Stimulated activated CD8-positive, alpha-beta memory T cell treated with anti-CD3 and anti-CD28 coated beads, Interleukin-15, amount 100 ng/mL, for 24 hours (primary cell): ENCODE measurements around the gene LAMA2.

Experiments used
- DNase-seq: peaks from one replicate; pipeline ENCODE4 v3.0.0-alpha.2; 2020; ENCODE audit warnings: low read depth

LAMA2 gene

DNA sequence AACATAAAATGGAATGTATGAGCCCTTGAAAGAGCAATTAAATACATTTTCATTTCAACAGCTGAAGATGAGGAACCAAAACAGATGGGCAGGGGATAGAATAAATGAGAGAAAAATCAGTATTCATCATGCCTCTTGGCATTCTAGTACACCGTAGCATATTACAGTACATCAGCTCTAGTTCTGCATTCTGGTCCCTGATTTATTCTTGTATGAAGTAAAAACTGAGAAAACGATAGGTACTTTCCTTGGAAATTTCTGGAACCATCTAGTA, 477.7 kb downstream of the LAMA2 start:
- no peak for DNase-seq

DNA sequence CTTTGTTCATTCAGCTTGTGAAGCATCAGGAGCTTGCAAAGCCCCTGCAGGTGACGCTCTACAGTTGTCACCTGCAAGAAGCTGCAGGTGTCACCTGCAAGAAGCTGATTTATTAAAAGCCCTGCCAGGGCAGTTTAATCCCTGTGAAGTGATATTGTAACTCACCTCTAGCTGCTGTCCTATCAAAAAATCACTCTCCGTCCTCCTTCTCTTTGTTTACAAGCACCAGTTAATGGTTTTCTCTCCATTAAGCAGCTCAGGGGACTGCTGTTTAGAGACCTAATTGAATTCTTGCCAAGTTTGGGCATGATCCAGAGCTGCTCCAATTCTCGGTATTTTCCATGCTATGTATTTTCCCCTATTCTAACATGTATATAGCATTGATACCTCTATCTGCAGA, 481.1 kb downstream of the LAMA2 start:
- DNase-seq = no peak

DNA sequence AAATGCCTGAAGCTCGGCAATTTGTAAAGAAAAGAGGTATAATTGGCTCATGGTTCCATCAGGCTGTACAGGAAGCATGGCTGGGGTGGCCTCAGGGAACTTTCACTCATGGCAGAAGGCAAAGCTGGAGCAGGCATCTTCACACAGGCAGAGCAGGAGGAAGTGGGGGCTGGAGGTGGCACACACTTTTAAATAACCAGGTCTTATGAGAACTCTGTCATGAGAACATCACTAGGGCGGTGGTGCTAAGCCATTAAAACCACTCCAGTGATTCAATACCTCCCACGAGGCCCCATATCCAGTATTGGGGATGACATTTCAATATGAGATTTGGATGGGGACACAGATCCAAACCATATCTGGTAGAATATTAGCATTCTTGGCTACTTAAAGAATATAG, 481.8 kb downstream of the LAMA2 start:
- DNase-seq = no peak

DNA sequence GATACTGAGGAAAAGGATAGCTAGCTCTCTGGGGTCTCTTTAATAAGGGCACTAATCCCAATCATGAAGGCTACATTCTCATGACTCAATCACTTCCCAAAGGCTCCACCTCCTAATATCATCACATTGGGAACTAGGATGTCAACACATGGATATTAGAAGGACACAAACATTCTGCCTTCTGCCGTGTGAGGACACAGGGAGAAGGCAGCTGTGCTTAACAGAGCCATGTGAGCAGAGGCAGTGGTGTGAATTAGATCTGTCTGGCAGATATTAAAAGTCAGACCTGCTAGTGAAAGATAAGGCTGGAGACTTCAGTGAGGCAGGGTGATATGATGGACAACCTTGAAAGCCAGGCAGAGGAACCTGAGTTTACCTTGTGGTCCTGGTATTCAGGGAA, 485.1 kb downstream of the LAMA2 start:
- DNase-seq = no peak

DNA sequence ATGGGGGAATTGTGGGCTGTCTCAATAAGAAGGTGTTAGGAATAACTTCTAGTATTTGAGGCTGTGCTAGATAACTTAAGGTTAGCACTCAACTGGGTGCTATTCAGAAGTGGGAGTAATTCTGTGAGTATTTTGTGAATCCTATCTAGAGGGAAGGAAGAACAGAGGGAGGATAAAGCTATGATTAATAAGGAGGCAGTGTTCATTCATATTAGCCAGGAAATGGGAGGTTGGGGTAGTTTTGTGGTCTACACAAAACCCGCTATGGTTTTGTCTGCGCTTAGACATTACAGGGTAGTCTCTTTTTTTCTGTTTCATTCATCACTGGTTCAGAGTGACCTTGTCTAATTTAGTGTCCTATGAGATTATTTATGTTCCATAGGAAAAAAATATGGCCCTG, 486.0 kb downstream of the LAMA2 start:
- DNase-seq = no peak

DNA sequence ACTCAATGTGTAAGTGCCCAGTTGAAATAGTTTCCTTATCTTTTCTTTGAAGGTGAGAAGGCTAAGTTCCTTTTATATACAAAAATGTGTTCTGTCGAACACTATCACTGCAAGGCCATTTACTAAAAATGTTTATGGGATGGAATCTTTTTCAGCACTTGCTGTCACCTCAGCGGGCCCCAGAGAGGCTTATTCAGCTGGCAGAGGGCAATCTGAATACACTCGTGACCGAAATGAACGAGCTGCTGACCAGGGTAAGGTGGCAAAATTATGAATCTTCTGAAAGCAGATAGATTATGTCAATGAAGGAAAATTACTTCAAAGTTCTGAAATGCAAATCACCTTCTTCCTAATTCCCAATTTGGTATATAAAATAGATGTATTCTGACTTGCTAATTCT, 486.8 kb downstream of the LAMA2 start:
- no peak for DNase-seq

DNA sequence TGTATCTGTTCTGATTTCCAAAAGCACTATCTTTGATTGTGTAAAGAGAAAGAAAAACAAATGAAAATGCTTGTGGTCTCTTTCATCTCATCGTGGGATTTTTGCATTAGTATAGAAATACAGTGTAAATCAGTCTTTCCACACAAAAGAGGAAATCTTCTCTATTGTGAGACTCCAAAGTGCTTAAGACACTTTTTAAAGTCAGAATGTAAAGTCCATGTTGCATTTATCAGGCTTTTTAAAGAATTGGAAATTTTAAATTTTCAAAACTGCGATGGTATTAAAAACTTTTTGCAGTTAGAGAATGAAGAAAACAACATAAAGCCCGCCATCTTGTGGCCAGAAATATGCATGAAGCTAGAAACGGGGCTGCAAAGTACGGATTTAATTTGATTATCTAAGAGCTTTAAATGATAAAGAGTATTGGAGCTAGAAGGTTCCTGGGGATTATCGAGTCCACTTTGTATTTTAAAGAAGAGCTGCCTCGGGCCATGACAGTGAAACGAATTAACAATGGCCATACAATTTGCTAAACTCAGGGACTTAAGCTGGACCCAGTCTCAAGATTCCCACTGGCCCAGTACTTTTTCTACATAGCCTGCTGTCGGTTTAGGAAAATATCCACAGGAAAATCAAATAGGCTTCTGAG, 487.5 kb downstream of the LAMA2 start:
- no peak for DNase-seq

DNA sequence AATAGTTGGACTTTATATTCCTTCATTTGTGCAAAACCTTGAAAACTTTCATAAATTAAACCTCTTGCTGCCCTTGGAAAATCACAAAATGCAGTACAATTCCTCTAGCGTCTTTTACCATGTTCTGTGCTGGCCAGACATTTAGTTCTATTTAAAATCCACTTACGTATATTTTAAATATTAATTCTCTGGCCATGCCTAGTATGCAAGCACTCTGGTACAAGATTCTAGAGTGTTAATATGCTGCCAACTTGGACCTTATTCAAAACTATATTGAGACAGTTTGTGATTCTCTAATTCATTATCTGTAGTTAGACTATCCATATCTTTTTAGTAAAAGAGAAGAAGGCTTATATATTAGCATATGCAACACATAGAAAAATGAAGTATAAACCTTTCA, 498.9 kb downstream of the LAMA2 start:
- DNase-seq = no peak

DNA sequence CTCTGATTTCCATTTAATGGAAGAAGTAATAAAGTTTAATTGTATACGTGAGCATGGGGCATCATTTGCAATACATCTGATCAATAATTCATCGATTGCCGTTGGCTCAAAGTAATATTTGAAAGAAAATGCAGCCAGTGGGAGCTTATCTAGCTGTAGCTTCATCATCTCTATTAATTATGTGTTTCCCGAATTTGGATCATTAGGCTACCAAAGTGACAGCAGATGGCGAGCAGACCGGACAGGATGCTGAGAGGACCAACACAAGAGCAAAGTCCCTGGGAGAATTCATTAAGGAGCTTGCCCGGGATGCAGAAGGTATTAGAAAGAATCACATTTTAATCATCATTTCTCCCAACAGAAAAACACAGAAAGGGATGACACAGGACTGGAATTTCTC, 500.0 kb downstream of the LAMA2 start:
- no peak for DNase-seq

DNA sequence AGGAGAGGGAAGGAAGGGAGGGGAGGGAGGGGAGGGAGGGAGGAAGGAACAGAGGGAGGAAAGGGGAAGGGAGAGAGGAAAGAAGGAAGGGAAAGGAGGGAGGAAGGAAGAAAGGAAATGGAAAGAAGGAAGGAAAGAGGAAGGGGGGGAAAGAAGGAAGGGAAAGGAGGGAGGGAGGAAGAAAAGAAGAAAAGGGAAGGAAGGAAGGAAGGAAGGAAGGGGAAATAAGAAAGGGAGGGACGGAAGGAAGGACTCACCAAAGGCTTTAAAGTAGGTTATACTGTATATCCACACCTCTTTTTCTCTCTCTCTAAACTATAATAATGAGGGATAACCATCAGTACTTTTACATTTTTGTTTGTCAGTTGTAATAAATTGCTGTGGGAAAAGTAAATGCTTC, 502.2 kb downstream of the LAMA2 start:
- DNase-seq = no peak

DNA sequence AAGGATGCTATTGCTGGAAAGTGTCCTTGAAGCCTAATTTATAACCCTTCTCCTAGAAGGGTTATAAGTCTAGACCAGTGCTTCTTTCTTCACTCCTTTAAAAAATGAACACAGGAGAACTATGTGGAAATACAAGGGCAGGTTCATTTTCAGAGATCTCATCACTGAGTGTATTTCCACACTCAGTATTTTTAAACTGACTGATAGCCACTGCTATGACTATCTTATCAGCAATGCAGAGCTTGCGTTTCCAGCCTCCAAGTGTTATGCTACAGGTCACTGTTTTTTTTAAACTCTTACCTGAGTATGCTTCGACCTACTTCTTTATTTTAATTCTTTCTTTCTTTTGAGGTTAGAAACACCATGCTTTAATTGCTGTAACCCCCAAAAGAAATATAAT, 508.0 kb downstream of the LAMA2 start:
- no peak for DNase-seq

DNA sequence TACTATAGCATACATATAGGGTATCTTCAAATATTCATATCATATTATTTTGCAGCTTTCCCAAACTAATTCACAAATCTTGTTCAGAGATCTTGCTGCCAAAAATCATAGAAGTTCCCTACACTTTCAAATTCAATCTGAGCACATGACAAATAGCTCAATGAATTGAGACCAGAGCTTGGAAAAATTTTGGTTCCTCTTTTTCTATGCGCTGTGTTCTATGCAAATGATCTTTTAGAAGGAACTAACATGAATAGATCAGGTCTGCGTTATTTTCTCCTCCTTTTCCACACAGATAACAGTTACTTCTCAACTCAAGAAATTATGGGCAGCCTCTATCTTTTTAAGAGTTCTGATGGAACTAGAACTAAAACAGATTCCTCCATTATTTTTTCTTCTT, 510.7 kb downstream of the LAMA2 start:
- no peak for DNase-seq

DNA sequence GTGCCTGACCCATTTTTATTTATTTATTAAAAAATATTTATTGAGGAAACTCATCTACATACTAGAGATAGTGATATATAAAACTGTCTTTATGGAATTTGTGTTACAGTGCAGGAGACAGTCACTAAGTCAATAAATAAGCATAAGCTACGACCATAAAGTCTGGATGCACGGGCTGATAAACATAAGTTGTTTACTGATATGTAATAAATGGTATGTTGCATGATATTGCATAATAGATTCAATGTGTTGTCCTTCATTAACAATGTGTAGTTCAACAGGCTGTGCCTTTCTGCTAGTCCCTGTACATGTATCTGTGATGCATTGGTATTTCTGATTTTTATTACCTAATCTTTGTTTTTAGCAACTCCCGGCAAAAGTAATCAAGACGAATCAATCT, 515.8 kb downstream of the LAMA2 start:
- no peak for DNase-seq

DNA sequence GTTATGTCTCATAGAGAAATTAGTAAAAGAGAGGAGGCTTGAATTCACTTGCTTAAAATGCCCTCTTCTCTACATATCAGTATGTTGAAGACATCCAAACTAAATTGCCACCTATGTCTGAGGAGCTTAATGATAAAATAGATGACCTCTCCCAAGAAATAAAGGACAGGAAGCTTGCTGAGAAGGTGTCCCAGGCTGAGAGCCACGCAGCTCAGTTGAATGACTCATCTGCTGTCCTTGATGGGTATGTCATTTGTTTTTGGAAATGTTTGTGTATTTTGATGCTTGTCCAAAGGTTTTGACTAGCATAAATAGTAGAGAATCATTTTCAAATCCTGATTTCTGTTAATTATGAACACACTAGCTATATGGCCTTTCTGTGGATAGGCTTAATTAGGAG, 519.3 kb downstream of the LAMA2 start:
- no peak for DNase-seq

DNA sequence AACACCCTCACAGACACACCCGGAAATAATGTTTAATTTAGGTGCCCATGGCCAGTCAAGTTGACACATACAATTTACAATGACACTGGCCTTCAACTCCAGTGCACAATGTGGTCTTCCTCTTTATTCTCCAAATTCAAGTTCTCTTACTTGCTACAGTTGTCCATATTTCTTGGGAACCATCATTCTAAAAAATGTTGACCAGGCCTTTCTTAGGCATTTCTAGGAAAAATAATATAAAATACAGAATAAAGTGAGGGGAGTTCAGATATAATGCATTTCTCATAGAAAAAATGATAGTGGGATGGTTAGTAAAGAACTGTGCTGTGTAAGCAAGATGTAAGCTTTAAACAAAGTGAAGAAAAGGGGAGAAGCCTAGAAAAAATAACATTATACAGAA, 528.2 kb downstream of the LAMA2 start:
- no peak for DNase-seq

DNA sequence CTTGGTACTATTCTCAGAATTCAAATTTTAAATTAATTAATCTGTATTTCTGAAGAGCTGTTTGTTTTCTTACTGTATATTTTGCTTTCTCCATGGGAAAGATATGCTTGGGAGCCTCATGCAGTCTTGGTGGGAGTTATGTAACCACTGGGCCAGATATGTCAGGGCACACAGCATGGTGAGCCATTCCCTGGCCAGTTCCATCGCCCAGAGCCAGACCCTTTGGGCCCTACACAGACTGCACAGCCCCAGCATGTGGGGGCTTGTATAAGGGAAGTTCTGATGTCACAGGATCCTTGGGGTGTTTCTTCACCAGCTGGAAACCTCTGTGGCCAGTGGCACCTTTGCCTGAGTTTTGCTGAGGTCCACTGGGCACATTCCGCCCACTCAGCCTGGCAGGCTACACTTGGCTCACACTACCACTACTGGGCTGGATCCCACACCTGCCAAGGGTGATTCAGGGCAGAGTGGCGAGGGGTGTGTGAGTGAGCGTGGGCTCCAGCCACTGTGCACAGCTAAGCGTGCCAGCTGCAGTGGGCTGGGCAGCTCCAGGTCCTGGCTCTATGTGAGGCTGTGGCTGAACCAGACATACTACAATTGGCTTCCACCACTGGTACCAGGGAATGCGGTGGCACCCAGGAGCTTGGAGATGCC, 533.5 kb downstream of the LAMA2 start:
- DNase-seq = no peak

DNA sequence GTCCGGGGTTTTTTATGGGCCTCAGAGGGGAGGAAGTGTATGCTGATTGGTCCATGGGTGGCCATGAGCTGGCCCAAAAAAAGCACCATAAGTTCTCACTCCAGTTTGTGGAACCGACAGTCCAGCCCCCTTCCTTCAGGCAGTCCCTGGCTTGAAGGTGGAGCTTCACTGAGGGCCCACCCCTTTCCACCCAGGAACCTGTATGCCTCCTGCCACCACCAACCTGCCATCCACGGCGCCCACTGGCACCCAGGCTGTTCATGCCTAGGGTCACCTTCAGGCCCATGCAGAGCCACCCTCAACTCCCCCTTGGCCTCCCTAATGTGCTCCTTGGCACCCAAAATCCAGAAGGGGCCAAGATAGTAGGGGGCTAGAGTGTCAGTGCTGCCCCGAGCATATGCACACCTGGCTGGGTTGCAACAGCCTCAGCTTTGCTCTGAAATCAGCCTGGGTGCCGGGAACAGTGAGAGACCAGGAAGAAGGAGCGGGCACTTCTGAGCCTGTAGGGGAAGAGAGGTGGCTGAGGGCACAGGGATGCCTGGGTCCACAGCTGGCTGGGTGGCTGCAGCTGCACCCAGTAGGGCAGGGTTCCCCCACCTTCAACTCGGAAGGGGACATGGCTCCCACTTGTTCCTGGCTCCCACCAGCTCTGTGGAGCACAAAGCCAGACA, 534.6 kb downstream of the LAMA2 start:
- no peak for DNase-seq

DNA sequence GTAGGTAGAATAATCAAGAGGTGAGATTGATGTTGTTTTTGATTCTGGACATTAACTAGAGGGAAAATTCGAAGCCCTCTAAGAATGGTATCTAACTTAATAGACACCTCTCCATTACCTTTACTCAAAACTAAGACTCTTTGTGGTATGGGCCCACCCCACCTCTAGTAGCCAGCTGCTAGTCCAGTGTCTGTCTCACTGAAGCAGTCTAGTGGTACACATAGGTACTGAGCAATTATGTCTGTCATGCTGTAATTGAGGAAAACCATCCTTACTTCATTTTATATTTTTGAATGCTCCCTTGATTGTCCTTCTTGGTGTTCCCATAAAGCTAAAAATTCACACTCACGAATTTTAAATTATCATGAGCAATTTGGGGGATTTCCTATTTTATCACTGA, 536.4 kb downstream of the LAMA2 start:
- DNase-seq = no peak

DNA sequence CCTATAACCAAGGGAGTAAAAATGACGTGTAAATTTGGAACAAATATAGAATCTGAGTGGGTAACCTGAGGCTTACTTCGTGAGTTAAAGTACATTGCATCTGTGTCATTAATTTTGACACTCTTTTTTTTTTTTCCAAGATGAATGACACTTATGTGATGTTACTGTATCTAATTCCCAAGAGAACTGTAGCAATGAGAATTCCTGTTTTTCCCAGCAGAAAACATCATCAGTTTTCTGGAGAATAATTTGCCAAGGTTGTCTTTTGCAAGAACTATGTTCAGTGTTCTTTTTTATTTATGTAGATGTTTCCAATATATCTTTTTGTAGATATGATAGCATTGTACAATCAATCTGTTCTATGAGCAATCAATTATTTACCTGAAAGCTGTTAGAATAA, 543.4 kb downstream of the LAMA2 start:
- no peak for DNase-seq

DNA sequence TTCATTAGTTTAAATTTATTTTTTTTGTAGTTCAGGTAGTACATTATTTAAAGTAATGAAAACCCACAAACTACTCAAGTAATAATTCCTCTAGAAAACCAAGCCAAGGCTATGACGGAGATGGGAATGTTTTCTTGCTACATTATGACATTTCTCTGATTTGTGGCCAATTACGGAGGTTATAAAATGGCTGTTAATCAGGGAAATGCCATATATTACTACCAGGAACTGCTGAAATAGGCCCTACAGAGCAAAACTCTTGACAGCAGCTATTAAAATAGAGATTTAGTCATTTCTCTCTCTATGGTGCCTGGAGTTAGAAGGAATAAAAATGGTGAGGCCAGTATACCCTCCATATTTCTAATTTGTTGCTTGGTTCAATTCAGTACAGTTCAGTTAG, 547.0 kb downstream of the LAMA2 start:
- no peak for DNase-seq

DNA sequence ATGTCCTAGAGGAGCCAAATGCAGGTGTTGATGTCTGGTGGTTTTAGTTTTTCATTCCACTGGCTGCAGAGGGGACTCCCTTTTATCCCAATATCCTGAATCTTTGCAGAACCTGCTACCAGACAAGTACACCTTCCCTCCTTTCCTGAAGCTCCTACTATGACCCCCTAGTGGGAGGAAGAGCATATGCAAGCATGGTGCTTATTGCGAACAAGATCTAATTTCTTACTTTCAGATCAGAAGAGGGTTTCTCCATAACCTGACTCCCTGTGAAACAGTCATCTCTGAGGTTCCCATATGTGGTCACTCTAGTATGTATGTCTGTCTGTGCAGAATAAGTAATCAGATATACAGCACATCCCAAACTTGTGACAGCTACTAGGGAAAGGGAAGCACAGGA, 549.8 kb downstream of the LAMA2 start:
- no peak for DNase-seq

DNA sequence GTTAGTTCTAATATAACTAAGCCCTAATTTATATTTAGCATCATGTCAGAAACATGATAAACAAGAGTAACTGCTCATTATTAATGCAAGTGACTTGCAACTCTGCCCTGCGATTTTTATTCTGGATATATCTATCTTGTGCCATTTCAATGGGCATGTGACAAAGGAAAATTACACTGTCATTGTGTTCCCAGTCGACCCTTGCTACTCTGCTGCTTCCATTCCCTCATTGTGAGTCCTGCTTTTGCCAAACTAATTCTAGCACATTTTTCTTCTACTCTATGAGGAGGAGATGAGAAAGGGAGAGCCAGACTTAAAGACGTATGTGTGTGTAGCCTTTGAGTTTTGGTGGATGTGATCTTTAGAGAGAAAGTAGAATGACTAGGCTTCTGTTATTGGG, 551.2 kb downstream of the LAMA2 start:
- no peak for DNase-seq

DNA sequence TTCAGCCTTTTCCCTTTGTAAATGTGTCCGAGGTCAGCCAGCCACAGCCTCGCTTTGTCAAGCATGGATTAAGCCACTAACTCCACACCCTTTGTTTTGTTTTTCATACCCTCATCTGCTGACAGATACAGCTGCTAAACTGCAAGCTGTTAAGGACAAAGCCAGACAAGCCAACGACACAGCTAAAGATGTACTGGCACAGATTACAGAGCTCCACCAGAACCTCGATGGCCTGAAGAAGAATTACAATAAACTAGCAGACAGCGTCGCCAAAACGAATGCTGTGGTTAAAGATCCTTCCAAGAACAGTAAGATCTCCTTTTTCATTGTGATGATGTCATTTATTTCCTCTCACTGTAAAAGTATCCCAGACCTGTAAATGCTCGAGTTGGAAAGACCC, 557.8 kb downstream of the LAMA2 start:
- DNase-seq = no peak

DNA sequence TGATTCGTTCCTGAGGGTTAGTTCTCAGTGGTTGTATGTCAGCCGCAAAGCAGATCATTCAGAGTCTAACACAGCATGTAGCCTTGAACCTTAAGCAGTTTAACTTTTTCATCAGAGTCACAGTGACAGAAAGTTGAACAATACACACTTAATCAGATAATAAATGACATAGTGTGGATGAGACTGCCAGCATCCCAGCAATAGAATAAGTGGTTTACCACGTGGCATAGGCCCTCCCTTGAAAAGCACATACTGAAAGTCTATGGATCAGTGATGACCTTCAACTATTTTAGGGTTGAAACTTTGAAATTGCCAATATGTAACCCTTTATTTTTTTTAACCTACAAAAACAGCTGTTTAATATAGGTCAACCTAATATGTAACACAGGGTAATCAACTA, 561.7 kb downstream of the LAMA2 start:
- DNase-seq = no peak
